ENCODE measurements around the gene RAB39B. TPM values are rescaled to one million over a fixed set of nuclear protein-coding genes. Genes with fewer than 3 reads are reported as not detected.

RAB39B gene
- total and polyA plus RNA-seq, 8 donors, result under 0.01 to 1.5 (median 0.31) TPM; not detected in 1

DNA sequence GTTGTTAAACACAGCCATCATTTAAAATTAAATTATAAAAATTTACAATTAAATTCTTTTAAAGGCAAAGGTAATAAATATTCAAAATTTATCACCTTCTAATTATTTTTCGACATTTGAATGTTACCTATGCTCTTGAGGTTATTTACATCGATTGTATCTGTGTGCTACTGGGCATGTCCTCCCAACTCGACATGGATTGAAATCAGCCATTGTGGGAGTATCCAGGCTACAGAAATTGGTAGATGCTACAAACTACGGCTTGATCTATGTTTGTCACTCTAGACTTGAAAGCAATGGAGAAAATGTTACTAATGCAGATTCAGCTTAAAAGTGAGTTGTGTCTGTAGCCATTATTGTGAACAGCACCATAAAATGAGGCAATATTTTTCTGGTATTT is 50.6 kb downstream of the RAB39B start:
- 69 to 93% (median 91%) methylated on average over 4 of the region's 4 CpGs for WGBS, 5 donors
- intact Hi-C loops (cut with DNase I; ENCODE audit: low total_unique reads), result no loop called here
- Histone ChIP-seq H3K36me3 (no peaks in the 10 kb centered on the region), H3K27me3 (no peaks in the 10 kb centered on the region), H3K27ac (no peak overlapping the region), H3K4me1 (peaks cover 0 to 18% (median 12%) of the 10 kb centered on the region in 4 donors), H3K4me3 (no peak overlapping the region), H3K9me3 (no peaks in the 10 kb centered on the region)
- DNase-seq, result no peak
- no peak for TF ChIP-seq POLR2AphosphoS5 (IDR thresholded peaks at IDR 0.05)
- TF ChIP-seq EP300 (IDR thresholded peaks at IDR 0.05), result no peak
- TF ChIP-seq POLR2A (IDR thresholded peaks at IDR 0.05), result no peak
- TF ChIP-seq, protein P1, sequence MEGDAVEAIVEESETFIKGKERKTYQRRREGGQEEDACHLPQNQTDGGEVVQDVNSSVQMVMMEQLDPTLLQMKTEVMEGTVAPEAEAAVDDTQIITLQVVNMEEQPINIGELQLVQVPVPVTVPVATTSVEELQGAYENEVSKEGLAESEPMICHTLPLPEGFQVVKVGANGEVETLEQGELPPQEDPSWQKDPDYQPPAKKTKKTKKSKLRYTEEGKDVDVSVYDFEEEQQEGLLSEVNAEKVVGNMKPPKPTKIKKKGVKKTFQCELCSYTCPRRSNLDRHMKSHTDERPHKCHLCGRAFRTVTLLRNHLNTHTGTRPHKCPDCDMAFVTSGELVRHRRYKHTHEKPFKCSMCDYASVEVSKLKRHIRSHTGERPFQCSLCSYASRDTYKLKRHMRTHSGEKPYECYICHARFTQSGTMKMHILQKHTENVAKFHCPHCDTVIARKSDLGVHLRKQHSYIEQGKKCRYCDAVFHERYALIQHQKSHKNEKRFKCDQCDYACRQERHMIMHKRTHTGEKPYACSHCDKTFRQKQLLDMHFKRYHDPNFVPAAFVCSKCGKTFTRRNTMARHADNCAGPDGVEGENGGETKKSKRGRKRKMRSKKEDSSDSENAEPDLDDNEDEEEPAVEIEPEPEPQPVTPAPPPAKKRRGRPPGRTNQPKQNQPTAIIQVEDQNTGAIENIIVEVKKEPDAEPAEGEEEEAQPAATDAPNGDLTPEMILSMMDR (IDR thresholded peaks at IDR 0.05), result no peak

DNA sequence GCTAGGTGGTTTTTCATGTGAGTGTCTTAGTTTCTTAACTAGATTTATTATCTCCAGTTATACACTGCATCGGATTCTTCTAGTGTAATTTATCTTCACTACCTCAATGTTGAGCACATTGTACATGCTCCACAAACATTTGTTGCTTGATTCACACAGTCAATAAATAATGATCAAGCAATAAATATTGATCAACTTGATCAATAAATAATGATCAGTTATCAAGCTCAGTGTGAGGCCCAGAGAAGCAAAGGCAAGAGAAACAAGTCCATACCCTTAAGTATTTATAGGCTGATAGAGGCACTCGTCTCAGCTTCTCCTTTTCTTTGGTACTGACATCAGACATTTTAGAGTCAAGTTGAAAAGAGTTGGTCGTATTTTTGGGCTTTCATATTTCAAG is 53.1 kb downstream of the RAB39B start:
- intact Hi-C loops (cut with DNase I; ENCODE audit: low total_unique reads), result no loop called here
- no peaks in the 10 kb centered on the region for H3K27me3 ChIP-seq
- H3K4me1 ChIP-seq, result peaks cover 0 to 5% (median 0%) of the 10 kb centered on the region in 4 donors
- no peaks in the 10 kb centered on the region for H3K9me3 ChIP-seq
- H3K4me3 ChIP-seq, result no peak overlapping the region
- H3K36me3 ChIP-seq, result no peaks in the 10 kb centered on the region
- H3K27ac ChIP-seq, result no peak overlapping the region
- WGBS, 5 donors, result 65 to 89% (median 84%) methylated on average over 3 of the region's 3 CpGs
- TF ChIP-seq, protein P1 (IDR thresholded peaks at IDR 0.05), result no peak
- TF ChIP-seq EP300 (IDR thresholded peaks at IDR 0.05) (no peak), POLR2A (IDR thresholded peaks at IDR 0.05) (no peak), POLR2AphosphoS5 (IDR thresholded peaks at IDR 0.05) (no peak)
- no peak for DNase-seq

Small RNA genes lying within 50 kb of the gene (small RNA-seq; reads per million reads assigned to genes)
- 0 reads per million in 4 donors for gene AC234781.4

Other genes with a start within 250 kb of the RAB39B start
- 1 to 10 TPM in 4 of 5 donors, under 1 TPM in 1; 0.29 to 7.1 (median 3.5) TPM for gene F8, start 241.8 kb downstream of the RAB39B start, total RNA-seq
- gene F8, start 241.8 kb downstream of the RAB39B start, polyA plus RNA-seq, result 1 to 10 TPM; 3.0 to 3.9 (median 3.8) TPM
- 10 to 100 TPM in 4 of 5 donors, 1 to 10 TPM in 1; 9.3 to 88.8 (median 19.9) TPM for gene FUNDC2, start 237.6 kb downstream of the RAB39B start, total RNA-seq
- gene FUNDC2, start 237.6 kb downstream of the RAB39B start, polyA plus RNA-seq, result 100 to 1,000 TPM; 105 to 123 (median 123) TPM
- gene CMC4, start 193.4 kb downstream of the RAB39B start, total RNA-seq, result 10 to 100 TPM in 1 of 5 donors, 1 to 10 TPM in 3, not detected in 1; 1.3 to 21.6 (median 4.7) TPM
- gene CMC4, start 193.4 kb downstream of the RAB39B start, polyA plus RNA-seq, result 10 to 100 TPM; 21.0 to 22.8 (median 22.1) TPM
- gene MTCP1, start 193.4 kb downstream of the RAB39B start, total RNA-seq, result 10 to 100 TPM in 2 of 5 donors, 1 to 10 TPM in 3; 2.8 to 34.4 (median 6.6) TPM
- 10 to 100 TPM; 17.6 to 42.2 (median 37.1) TPM for gene MTCP1, start 193.4 kb downstream of the RAB39B start, polyA plus RNA-seq
- gene BRCC3, start 193.0 kb downstream of the RAB39B start, total RNA-seq, result 10 to 100 TPM in 2 of 5 donors, 1 to 10 TPM in 2, under 1 TPM in 1; 0.87 to 20.1 (median 7.0) TPM
- 10 to 100 TPM; 10.0 to 18.8 (median 11.8) TPM for gene BRCC3, start 193.0 kb downstream of the RAB39B start, polyA plus RNA-seq
- gene VBP1, start 48.0 kb downstream of the RAB39B start, total RNA-seq, result 10 to 100 TPM in 3 of 5 donors, 1 to 10 TPM in 2; 8.8 to 50.7 (median 13.0) TPM
- 10 to 100 TPM; 22.2 to 41.9 (median 41.5) TPM for gene VBP1, start 48.0 kb downstream of the RAB39B start, polyA plus RNA-seq
- 10 to 100 TPM in 1 of 5 donors, 1 to 10 TPM in 4; 3.5 to 10.3 (median 6.7) TPM for gene CLIC2, start 70.1 kb upstream of the RAB39B start, total RNA-seq
- gene CLIC2, start 70.1 kb upstream of the RAB39B start, polyA plus RNA-seq, result 1 to 10 TPM; 3.7 to 8.9 (median 7.2) TPM
- gene F8A2, start 117.6 kb upstream of the RAB39B start, total RNA-seq, result 10 to 100 TPM in 2 of 5 donors, 1 to 10 TPM in 1, not detected in 2; 2.6 to 44.6 (median 28.6) TPM
- not detected for gene F8A2, start 117.6 kb upstream of the RAB39B start, polyA plus RNA-seq
- gene F8A3, start 194.1 kb upstream of the RAB39B start, total RNA-seq, result 10 to 100 TPM in 2 of 5 donors, under 1 TPM in 1, not detected in 2; 0.92 to 92.7 (median 11.2) TPM
- 1 to 10 TPM in 2 of 3 donors, not detected in 1; 3.0 to 5.7 TPM for gene F8A3, start 194.1 kb upstream of the RAB39B start, polyA plus RNA-seq

All from stomach (tissue), 9 donors.